H1 (cell line): ENCODE data around the gene KCTD4. TPM values are rescaled to one million over a fixed set of nuclear protein-coding genes. Genes with fewer than 3 reads are reported as not detected.

Experiments
- CTCF ChIA-PET: fragments of 300-600 bp; sonication (Branson Sonifier 250); formaldehyde crosslinking; loops from one replicate; lab custom pipeline; 2021; ENCODE audit not compliant: partially characterized antibody; lab: Charles Lee
- POLR2A ChIA-PET: fragments of 300-600 bp; sonication (Branson Sonifier 250); formaldehyde crosslinking; loops from one replicate; lab custom pipeline; 2021; ENCODE audit warnings: inconsistent platforms; ENCODE audit not compliant: partially characterized antibody; lab: Charles Lee
- DNase-seq, 2 experiments: peaks; one replicate each; pipeline versions ENCODE4 v3.0.0 to v3.0.0-alpha.2; 2010 to 2022; ENCODE audit warnings: low spot score in 2 of 2, low read depth in 1 of 2, mixed read lengths in 1 of 2
- FAIRE-seq: peaks from 2 replicates; lab custom pipeline; 2011; peaks lifted over from hg19 to GRCh38; lab: Jason Lieb, UNC
- H2AFZ ChIP-seq: 2 replicates; pipeline ENCODE4 v1.8.1; 2012; ENCODE audit warnings: low read length, inconsistent platforms
- H2AK5ac ChIP-seq: 2 replicates; pipeline ENCODE4 v1.6.1; 2013; ENCODE audit warnings: low read depth, low read length
- H2BK120ac ChIP-seq: replicated peaks from 2 replicates; pipeline ENCODE3; 2013; ENCODE audit warnings: low read depth, low read length, inconsistent platforms
- H2BK12ac ChIP-seq: 2 replicates; pipeline ENCODE4 v1.6.1; 2013; ENCODE audit warnings: low read depth, low read length
- H2BK15ac ChIP-seq: 2 replicates; pipeline ENCODE4 v1.6.1; 2013; ENCODE audit warnings: low read length
- H2BK20ac ChIP-seq: 2 replicates; pipeline ENCODE4 v1.6.1; 2013; ENCODE audit warnings: low read length
- H2BK5ac ChIP-seq: 2 replicates; pipeline ENCODE4 v1.6.1; 2013; ENCODE audit warnings: low read depth, low read length
- H3K14ac ChIP-seq: 2 replicates; pipeline ENCODE4 v1.6.1; 2013; ENCODE audit warnings: inconsistent platforms; ENCODE audit not compliant: insufficient read length
- H3K18ac ChIP-seq: 2 replicates; pipeline ENCODE4 v1.6.1; 2013; ENCODE audit warnings: low read length; ENCODE audit errors: extremely low read depth
- H3K23ac ChIP-seq: 2 replicates; pipeline ENCODE4 v1.6.1; 2013; ENCODE audit warnings: inconsistent platforms; ENCODE audit not compliant: insufficient read length
- H3K23me2 ChIP-seq: 2 replicates; pipeline ENCODE4 v1.6.1; 2013; ENCODE audit warnings: low read depth, low read length
- H3K27ac ChIP-seq: 2 replicates; pipeline ENCODE4 v1.6.1; 2011; ENCODE audit warnings: low read depth, low read length, inconsistent platforms
- H3K27me3 ChIP-seq, 4 experiments: replicated peaks in 1 of 4; 1 replicate in 1 of 4; 2 replicates in 3 of 4; pipeline versions ENCODE4 v1.6.1 to v1.8.1; 2011 to 2013; ENCODE audit warnings: low read length in 3 of 4, mild to moderate bottlenecking in 3 of 4, inconsistent platforms in 2 of 4, mixed read lengths in 2 of 4, moderate library complexity in 1 of 4; ENCODE audit not compliant: control insufficient read depth in 3 of 4, insufficient read depth in 3 of 4; ENCODE audit errors: extremely low read depth in 1 of 4
- H3K36me3 ChIP-seq, 4 experiments: 2 replicates each; pipeline versions ENCODE4 v1.6.1 to v1.8.1; 2011 to 2013; ENCODE audit warnings: mild to moderate bottlenecking in 4 of 4, low read length in 3 of 4, moderate library complexity in 2 of 4, control low read depth in 1 of 4, inconsistent platforms in 1 of 4; ENCODE audit not compliant: insufficient read depth in 4 of 4, control insufficient read depth in 2 of 4
- H3K4ac ChIP-seq: replicated peaks from 2 replicates; pipeline ENCODE3; 2013; ENCODE audit warnings: low read length, low read depth, mixed read lengths, inconsistent platforms; ENCODE audit not compliant: insufficient read length
- H3K4me1 ChIP-seq, 4 experiments: replicated peaks in 1 of 4; 1 replicate in 1 of 4; 2 replicates in 3 of 4; pipeline versions ENCODE4 v1.6.1 to v1.8.1; 2011 to 2013; ENCODE audit warnings: low read length in 3 of 4, inconsistent platforms in 2 of 4, mixed read lengths in 1 of 4; ENCODE audit not compliant: insufficient read depth in 4 of 4, control insufficient read depth in 3 of 4
- H3K4me2 ChIP-seq, 2 experiments: 2 replicates each; pipeline versions ENCODE4 v1.6.1 to v1.8.1; 2011 to 2013; ENCODE audit warnings: low read depth in 2 of 2, low read length in 2 of 2, control low read depth in 1 of 2, inconsistent platforms in 1 of 2, mild to moderate bottlenecking in 1 of 2; ENCODE audit not compliant: insufficient read depth in 1 of 2
- H3K4me3 ChIP-seq, 4 experiments: fragments of 200-600, 300-600 bp in 1 of 4; sonication (generic), shearing (Covaris generic), sonication (Bioruptor Twin) in 1 of 4; 2 replicates each; pipeline versions ENCODE4 v1.5.1 to v1.8.1; 2011 to 2016; ENCODE audit warnings: low read length in 4 of 4, low read depth in 3 of 4, control low read depth in 2 of 4, inconsistent platforms in 2 of 4, mild to moderate bottlenecking in 2 of 4, mixed read lengths in 1 of 4, moderate library complexity in 1 of 4; ENCODE audit not compliant: insufficient read depth in 2 of 4; ENCODE audit errors: extremely low read depth in 1 of 4
- H3K56ac ChIP-seq: replicated peaks from 2 replicates; pipeline ENCODE3; 2013; ENCODE audit warnings: low read depth, mild to moderate bottlenecking, mixed read lengths, low read length, inconsistent platforms; ENCODE audit not compliant: insufficient read length
- H3K79me1 ChIP-seq: 2 replicates; pipeline ENCODE4 v1.6.1; 2013; ENCODE audit warnings: low read depth, low read length, control low read depth
- H3K79me2 ChIP-seq, 2 experiments: 2 replicates each; pipeline versions ENCODE4 v1.6.1 to v1.8.1; 2012 to 2013; ENCODE audit warnings: low read length in 2 of 2, mild to moderate bottlenecking in 2 of 2, inconsistent platforms in 1 of 2; ENCODE audit not compliant: insufficient read depth in 2 of 2, control insufficient read depth in 1 of 2
- H3K9ac ChIP-seq, 4 experiments: replicated peaks in 1 of 4; 1 replicate in 1 of 4; 2 replicates in 3 of 4; pipeline versions ENCODE4 v1.6.1 to v1.8.1; 2011 to 2013; ENCODE audit warnings: low read depth in 3 of 4, low read length in 3 of 4, control low read depth in 2 of 4, mild to moderate bottlenecking in 2 of 4, moderate library complexity in 2 of 4, inconsistent platforms in 1 of 4; ENCODE audit errors: extremely low read depth in 1 of 4
- H3K9me3 ChIP-seq, 2 experiments: 2 replicates each; pipeline versions ENCODE4 v1.6.1 to v1.8.1; 2012 to 2013; ENCODE audit warnings: mild to moderate bottlenecking in 2 of 2, moderate library complexity in 2 of 2, control low read depth in 1 of 2, inconsistent platforms in 1 of 2, low read depth in 1 of 2, low read length in 1 of 2, mixed read lengths in 1 of 2; ENCODE audit not compliant: insufficient read depth in 2 of 2
- H4K20me1 ChIP-seq, 2 experiments: replicated peaks in 1 of 2; 2 replicates each; pipeline versions ENCODE3 to v1.8.1; 2011 to 2013; ENCODE audit warnings: inconsistent platforms in 2 of 2, low read length in 2 of 2, mild to moderate bottlenecking in 1 of 2; ENCODE audit not compliant: insufficient read depth in 2 of 2, control insufficient read depth in 1 of 2
- H4K5ac ChIP-seq: 2 replicates; pipeline ENCODE4 v1.6.1; 2013; ENCODE audit warnings: low read length, low read depth, mixed read lengths, inconsistent platforms; ENCODE audit not compliant: insufficient read length
- H4K8ac ChIP-seq: 2 replicates; pipeline ENCODE4 v1.8.0; 2013; ENCODE audit warnings: mild to moderate bottlenecking, moderate library complexity, low read length, inconsistent platforms; ENCODE audit not compliant: insufficient read depth; ENCODE audit errors: extremely low read depth
- H4K91ac ChIP-seq: replicated peaks from 2 replicates; pipeline ENCODE3; 2013; ENCODE audit warnings: low read length, mixed read lengths, inconsistent platforms; ENCODE audit not compliant: insufficient read length
- CTCF ChIP-seq, 3 experiments: IDR thresholded peaks; 1 replicate in 2 of 3; 2 replicates in 1 of 3; pipeline versions ENCODE4 v1.5.1 to v1.6.1; 2011; ENCODE audit warnings: low read length in 3 of 3, mild to moderate bottlenecking in 3 of 3, inconsistent platforms in 2 of 3, low read depth in 1 of 3, moderate library complexity in 1 of 3; ENCODE audit not compliant: insufficient read depth in 1 of 3; ENCODE audit errors: control extremely low read depth in 1 of 3
- EP300 ChIP-seq, 2 experiments: IDR thresholded peaks; 1 replicate in 1 of 2; 2 replicates in 1 of 2; pipeline ENCODE4 v1.6.1; 2011 to 2012; ENCODE audit warnings: low read depth in 2 of 2, low read length in 2 of 2, mild to moderate bottlenecking in 2 of 2, borderline replicate concordance in 1 of 2, inconsistent platforms in 1 of 2, moderate library complexity in 1 of 2
- GABPA ChIP-seq: IDR thresholded peaks from 2 replicates; pipeline ENCODE4 v1.6.1; 2011; ENCODE audit warnings: mild to moderate bottlenecking, low read length, moderate library complexity, borderline replicate concordance; ENCODE audit not compliant: insufficient read depth
- MAFK ChIP-seq: IDR thresholded peaks from 2 replicates; pipeline ENCODE4 v1.6.1; 2012; ENCODE audit warnings: low read depth, mild to moderate bottlenecking, improper control_type of control experiment, low read length
- NANOG ChIP-seq: IDR thresholded peaks from 2 replicates; pipeline ENCODE4 v1.6.1; 2011; ENCODE audit warnings: low read length, low read depth, mild to moderate bottlenecking, inconsistent platforms; ENCODE audit not compliant: insufficient read depth, poor library complexity, severe bottlenecking
- POU5F1 ChIP-seq: IDR thresholded peaks from 2 replicates; pipeline ENCODE4 v1.6.1; 2011; ENCODE audit warnings: low read depth, mild to moderate bottlenecking, low read length, moderate library complexity
- SP4 ChIP-seq: IDR thresholded peaks from 2 replicates; pipeline ENCODE4 v1.6.1; 2012; ENCODE audit warnings: low read length, inconsistent platforms
- SRF ChIP-seq: IDR thresholded peaks from 2 replicates; pipeline ENCODE4 v1.6.1; 2011; ENCODE audit warnings: mild to moderate bottlenecking, low read depth, low read length, moderate library complexity
- TAF7 ChIP-seq: optimal IDR thresholded peaks from 2 replicates; pipeline ENCODE3; 2011; ENCODE audit warnings: low read depth, mild to moderate bottlenecking, inconsistent platforms, low read length, moderate library complexity, borderline replicate concordance
- TEAD4 ChIP-seq: IDR thresholded peaks from 2 replicates; pipeline ENCODE4 v1.6.1; 2012; ENCODE audit warnings: low read depth, low read length, inconsistent platforms, mixed read lengths
- YY1 ChIP-seq: IDR thresholded peaks from 2 replicates; pipeline ENCODE4 v1.6.1; 2011; ENCODE audit warnings: low read depth, mild to moderate bottlenecking, low read length
- WGBS, 2 experiments: shearing (Covaris generic) in 1 of 2; methylation state at CpG; one replicate each; pipeline versions ENCODE4 v1.1.6 to v1.1.7; 2013 to 2015; ENCODE audit warnings: low lambda C conversion rate in 2 of 2, mixed read lengths in 2 of 2, inconsistent platforms in 1 of 2, low coverage in 1 of 2, missing lambda C conversion rate in 1 of 2; ENCODE audit not compliant: insufficient replicate concordance in 2 of 2, insufficient coverage in 1 of 2, insufficient read length in 1 of 2; ENCODE audit errors: extremely low coverage in 1 of 2, missing lambda C conversion rate in 1 of 2; 5-methylcytosine and 5-hydroxymethylcytosine counted together
- polyA plus RNA-seq, 7 experiments: library from polyadenylated mRNA; depleted of rRNA in 3 of 7; stranded (reverse) in 5 of 7; unstranded in 2 of 7; fragments of >200 nt in 5 of 7; fragments of 200-250 nt in 2 of 7; gene quantifications; 1 replicate in 5 of 7; 2 replicates in 1 of 7; 4 replicates in 1 of 7; pipeline versions ENCODE4 v1.2.1 to v1.2.3, GENCODE V29; 2011 to 2013; ENCODE audit warnings: missing spikeins in 2 of 7, mixed read lengths in 2 of 7
- total RNA-seq: library from RNA; stranded (reverse); fragmentation: NEBNext Ultra II Directional; extraction: Animal tissue kit (Norgen Biotek cat#: 25700); gene quantifications from 2 replicates; pipeline ENCODE4 v1.2.1, GENCODE V29; 2021

Gene KCTD4
- total and polyA plus RNA-seq, 2 of the 8 experiments (the other 6 are each of a cell fraction or from before 2014, with no cell fraction given): not detected

GRCh38 chr13:45207319-45207718 is 6.5 kb upstream of the KCTD4 start:
- Histone ChIP-seq H3K79me1 (no peaks in the 10 kb centered on the region), H3K4me2 (no peak overlapping the region), H3K27ac (no peak overlapping the region), H4K8ac (no peak overlapping the region), H4K20me1 (peaks cover 0 to 3% of the 10 kb centered on the region in 2 experiments), H2BK20ac (no peak overlapping the region), H2BK120ac (no peak overlapping the region), H3K4me3 (no peak overlapping the region), H3K27me3 (no peaks in the 10 kb centered on the region), H2AK5ac (no peak overlapping the region), H2AFZ (no peak overlapping the region), H3K9ac (no peak overlapping the region), H3K36me3 (peaks cover 0 to 7% (median 6%) of the 10 kb centered on the region in 4 experiments; a peak in 4 of 8 replicates), H2BK12ac (no peak overlapping the region), H3K4me1 (no peaks in the 10 kb centered on the region; a peak in 1 of 7 replicates), H4K5ac (no peak overlapping the region), H3K56ac (no peak overlapping the region), H3K14ac (no peak overlapping the region), H2BK15ac (no peak overlapping the region), H4K91ac (no peak overlapping the region), H3K79me2 (0 out of 4 replicates have a peak, but pooled peaks cover 0 to 2% of the 10 kb centered on the region in 2 experiments), H3K4ac (no peak overlapping the region), H2BK5ac (no peak overlapping the region), H3K23me2 (no peaks in the 10 kb centered on the region; the same call in 1 of the 2 replicates), H3K23ac (no peak overlapping the region), H3K18ac (no peak overlapping the region), H3K9me3 (no peaks in the 10 kb centered on the region)
- ChIA-PET POLR2A (interaction anchor here (1.0 kb wide), 1 partner anchor 21 kb away, joined by 3 read pairs; no protein-coding TSS in a partner anchor), CTCF (interaction anchor here (0.7 to 1.5 kb wide), 5 partner anchors 13 to 560 kb away, joined by 3 to 4 read pairs (median 4); no protein-coding TSS in a partner anchor)
- FAIRE-seq (no peak), DNase-seq (no peak)
- 85% methylated on average over 4 of the region's 4 CpGs; no CpG with 5 or more reads in 1 of the 2 experiments for WGBS, 2 experiments
- TF ChIP-seq TAF7: no peak
- TF ChIP-seq NANOG: no peak
- TF ChIP-seq GABPA: no peak
- TF ChIP-seq SP4: no peak
- no peak for TF ChIP-seq MAFK
- no peak for TF ChIP-seq CTCF (IDR thresholded peaks at IDR 0.05; ENCODE audit: control extremely low read depth in 1 of 3, insufficient read depth in 1 of 3, low read depth in 1 of 3, low read length in 3 of 3)
- TF ChIP-seq SRF: no peak
- TF ChIP-seq TEAD4: no peak
- no peak for TF ChIP-seq EP300 (IDR thresholded peaks at IDR 0.05; ENCODE audit: borderline replicate concordance in 1 of 2, low read depth in 2 of 2, low read length in 2 of 2)
- no peak for TF ChIP-seq YY1
- TF ChIP-seq POU5F1: no peak
